ENCODE data around the gene FLT4.
"Not testable (repeated sequence)": the region's sequence is repeated elsewhere in the genome, so short reads cannot be mapped to it uniquely, and the experiment has no call there.

Gene FLT4

GRCh38 chr5:180689775-180690174, 40.4 kb upstream of the FLT4 start:
- in situ Hi-C loops (cut with MboI; ENCODE audit: low sequenced_read_pairs, unreplicated experiment), result no loop called here

DNA sequence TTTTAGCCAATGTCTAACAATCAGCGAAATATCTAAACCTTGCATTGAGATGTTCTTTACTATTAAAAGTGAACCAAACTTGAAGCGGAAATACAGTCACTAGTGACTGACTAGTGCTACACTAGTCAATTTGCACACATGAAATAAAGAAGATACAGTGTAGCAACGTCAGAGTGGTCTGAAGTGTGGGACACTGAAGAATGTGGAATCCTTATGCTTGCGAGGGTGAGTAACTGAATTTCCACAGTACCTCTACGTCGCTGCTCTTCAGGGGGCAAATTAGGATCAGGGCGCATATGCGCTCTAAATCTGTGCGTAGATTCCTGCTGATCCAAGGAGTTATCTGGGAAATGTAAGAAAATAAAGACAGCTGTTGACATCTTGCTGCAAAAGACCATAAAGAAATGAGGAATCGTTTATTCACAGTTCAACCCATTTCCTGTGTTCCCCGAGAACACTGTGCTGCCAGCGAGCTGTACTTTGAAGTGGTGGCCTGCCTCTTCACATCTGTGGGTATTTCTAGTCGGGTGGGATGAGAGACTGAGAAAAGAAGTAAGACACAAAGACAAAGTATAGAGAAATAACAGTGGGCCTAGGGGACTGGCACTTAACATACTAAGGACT, 39.8 kb upstream of the FLT4 start:
- DNase-seq (ENCODE audit: low spot score), result no peak
- in situ Hi-C loops (cut with MboI; ENCODE audit: low sequenced_read_pairs, unreplicated experiment), result no loop called here

More at GRCh38 chr5:180689775-180690174, 40.4 kb upstream of the FLT4 start:
- DNase-seq (ENCODE audit: low spot score), result no peak
- TF ChIP-seq, protein P1, sequence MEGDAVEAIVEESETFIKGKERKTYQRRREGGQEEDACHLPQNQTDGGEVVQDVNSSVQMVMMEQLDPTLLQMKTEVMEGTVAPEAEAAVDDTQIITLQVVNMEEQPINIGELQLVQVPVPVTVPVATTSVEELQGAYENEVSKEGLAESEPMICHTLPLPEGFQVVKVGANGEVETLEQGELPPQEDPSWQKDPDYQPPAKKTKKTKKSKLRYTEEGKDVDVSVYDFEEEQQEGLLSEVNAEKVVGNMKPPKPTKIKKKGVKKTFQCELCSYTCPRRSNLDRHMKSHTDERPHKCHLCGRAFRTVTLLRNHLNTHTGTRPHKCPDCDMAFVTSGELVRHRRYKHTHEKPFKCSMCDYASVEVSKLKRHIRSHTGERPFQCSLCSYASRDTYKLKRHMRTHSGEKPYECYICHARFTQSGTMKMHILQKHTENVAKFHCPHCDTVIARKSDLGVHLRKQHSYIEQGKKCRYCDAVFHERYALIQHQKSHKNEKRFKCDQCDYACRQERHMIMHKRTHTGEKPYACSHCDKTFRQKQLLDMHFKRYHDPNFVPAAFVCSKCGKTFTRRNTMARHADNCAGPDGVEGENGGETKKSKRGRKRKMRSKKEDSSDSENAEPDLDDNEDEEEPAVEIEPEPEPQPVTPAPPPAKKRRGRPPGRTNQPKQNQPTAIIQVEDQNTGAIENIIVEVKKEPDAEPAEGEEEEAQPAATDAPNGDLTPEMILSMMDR (IDR thresholded peaks at IDR 0.05; ENCODE audit: borderline replicate concordance, control extremely low read depth, extremely low read depth, insufficient read depth, missing control alignments), result no peak

GRCh38 chr5:180688330-180689070, 39.1 kb upstream of the FLT4 start:
- no peak for DNase-seq (ENCODE audit: low spot score)
- TF ChIP-seq, protein P1 (IDR thresholded peaks at IDR 0.05; ENCODE audit: borderline replicate concordance, control extremely low read depth, extremely low read depth, insufficient read depth, missing control alignments), result no peak
- in situ Hi-C loops (cut with MboI; ENCODE audit: low sequenced_read_pairs, unreplicated experiment), result no loop called here

More for the DNA sequence above, 39.8 kb upstream of the FLT4 start:
- TF ChIP-seq, protein P1 (IDR thresholded peaks at IDR 0.05; ENCODE audit: borderline replicate concordance, control extremely low read depth, extremely low read depth, insufficient read depth, missing control alignments), result no peak

- DNase-seq (ENCODE audit: low spot score); in situ Hi-C loops (cut with MboI; ENCODE audit: low sequenced_read_pairs, unreplicated experiment): not testable (repeated sequence)
Observed at GRCh38 chr5:180686799-180687198, 37.4 kb upstream of the FLT4 start.

GRCh38 chr5:180684623-180685161, 35.3 kb upstream of the FLT4 start:
- DNase-seq (ENCODE audit: low spot score), result no peak
- in situ Hi-C loops (cut with MboI; ENCODE audit: low sequenced_read_pairs, unreplicated experiment), result no loop called here

DNA sequence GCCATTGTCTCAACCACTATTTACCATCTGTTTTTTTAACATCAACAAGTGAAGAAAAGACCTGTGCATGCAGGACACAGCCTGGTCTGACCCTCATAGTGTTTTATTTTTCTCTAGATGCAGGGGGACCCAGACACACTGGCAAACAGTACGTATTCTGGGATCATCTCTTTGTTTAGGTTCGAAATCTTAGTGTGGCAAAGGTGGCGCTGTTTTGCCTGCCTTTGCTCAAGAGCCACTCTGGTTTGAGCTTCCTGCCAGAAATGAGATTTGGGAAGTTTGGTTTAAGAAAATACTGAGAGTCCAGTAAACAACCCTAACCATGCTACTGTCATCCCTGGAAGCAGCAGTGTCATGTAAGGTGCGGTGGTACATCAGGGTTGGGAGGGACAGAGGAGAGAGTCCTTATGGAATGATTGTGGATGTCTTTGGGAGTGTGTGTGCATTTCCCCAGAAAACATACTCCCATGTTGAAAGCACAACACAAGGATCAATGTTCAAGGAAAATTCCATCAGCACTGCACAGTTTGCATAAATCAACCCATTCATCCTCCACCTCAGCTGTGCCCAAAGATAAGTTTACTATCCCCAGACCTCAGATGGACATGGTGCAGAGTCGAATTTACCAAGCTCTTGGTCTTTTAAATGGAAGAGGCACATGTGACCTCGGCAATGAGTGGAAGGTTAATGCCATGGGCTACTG, 34.0 kb upstream of the FLT4 start:
- in situ Hi-C loops (cut with MboI; ENCODE audit: low sequenced_read_pairs, unreplicated experiment), result no loop called here
- DNase-seq (ENCODE audit: low spot score), result no peak
- TF ChIP-seq, protein P1 (IDR thresholded peaks at IDR 0.05; ENCODE audit: borderline replicate concordance, control extremely low read depth, extremely low read depth, insufficient read depth, missing control alignments), result no peak

More at GRCh38 chr5:180684623-180685161, 35.3 kb upstream of the FLT4 start:
- TF ChIP-seq, protein P1 (IDR thresholded peaks at IDR 0.05; ENCODE audit: borderline replicate concordance, control extremely low read depth, extremely low read depth, insufficient read depth, missing control alignments), result no peak

All from GM13976 (cell line).